Activated CD8-positive, alpha-beta memory T cell treated with anti-CD3 and anti-CD28 coated beads, Interleukin-2, amount 10 ng/mL, durations not matched to agents 7 days and 5 days (primary cell): Measurements from ENCODE around the gene SUPT5H. TPM values are rescaled to one million over a fixed set of nuclear protein-coding genes. Genes with fewer than 3 reads are reported as not detected.

Experiments used
- ATAC-seq: fragments of 150-1000 bp; cut with Tn5 transposase; one replicate; pipeline ENCODE4 v1.10.0; 2021; ENCODE audit warnings: moderate library complexity
- CTCF ChIA-PET: fragments of 350-600 bp; sonication (Branson Sonifier 250); formaldehyde crosslinking; loops from one replicate; lab custom pipeline; 2021; ENCODE audit warnings: antibody characterized with exemption; lab: Charles Lee
- DNase-seq: peaks from one replicate; pipeline ENCODE4 v3.0.0-alpha.2; 2020
- H3K27ac Mint-ChIP-seq: one replicate; pipeline ENCODE4 v1.8.0; 2021; ENCODE audit warnings: mild to moderate bottlenecking, mixed read lengths
- H3K27me3 Mint-ChIP-seq: one replicate; pipeline ENCODE4 v1.8.0; 2021; ENCODE audit warnings: mixed read lengths
- H3K36me3 Mint-ChIP-seq: one replicate; pipeline ENCODE4 v1.8.0; 2021; ENCODE audit warnings: mild to moderate bottlenecking, mixed read lengths
- H3K4me1 Mint-ChIP-seq: one replicate; pipeline ENCODE4 v1.8.0; 2021; ENCODE audit warnings: mixed read lengths
- H3K4me3 Mint-ChIP-seq: one replicate; pipeline ENCODE4 v1.8.0; 2021; ENCODE audit warnings: mild to moderate bottlenecking, moderate library complexity, mixed read lengths
- H3K9me3 Mint-ChIP-seq: one replicate; pipeline ENCODE4 v1.8.0; 2022; ENCODE audit warnings: low read depth, mixed read lengths
- total RNA-seq, 2 experiments: library from RNA; stranded (reverse); gene quantifications; one replicate each; pipeline ENCODE4 v1.2.3, GENCODE V29; 2021

SUPT5H gene
- total RNA-seq, 2 experiments from 2014 or later = 144 to 181 TPM

DNA sequence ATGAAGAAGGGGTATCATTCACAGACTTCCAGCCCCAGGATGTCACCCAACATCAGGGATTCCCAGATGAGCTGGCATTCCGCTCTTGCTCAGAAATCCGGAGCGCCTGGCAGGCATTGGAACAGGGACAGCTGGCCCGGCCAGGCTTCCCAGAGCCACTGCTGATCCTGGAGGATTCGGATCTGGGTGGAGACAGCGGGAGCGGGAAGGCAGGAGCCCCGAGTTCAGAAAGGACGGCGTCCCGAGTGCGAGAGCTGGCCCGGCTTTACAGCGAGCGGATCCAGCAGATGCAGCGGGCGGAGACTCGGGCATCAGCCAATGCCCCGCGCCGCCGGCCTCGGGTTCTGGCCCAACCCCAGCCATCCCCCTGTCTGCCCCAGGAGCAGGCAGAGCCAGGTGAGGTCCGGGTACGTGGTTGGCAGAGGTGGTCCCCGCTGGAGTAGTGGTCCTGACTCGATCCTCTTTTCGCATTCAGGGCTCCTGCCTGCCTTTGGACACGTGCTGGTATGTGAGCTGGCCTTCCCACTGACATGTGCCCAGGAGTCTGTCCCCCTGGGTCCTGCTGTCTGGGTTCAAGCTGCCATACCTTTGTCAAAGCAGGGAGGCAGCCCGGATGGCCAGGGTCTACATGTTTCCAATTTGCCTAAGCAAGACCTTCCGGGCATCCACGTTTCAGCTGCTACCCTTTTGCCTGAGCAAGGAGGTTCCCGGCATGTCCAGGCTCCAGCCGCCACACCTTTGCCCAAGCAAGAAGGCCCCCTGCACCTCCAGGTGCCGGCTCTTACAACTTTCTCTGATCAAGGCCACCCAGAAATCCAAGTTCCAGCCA lies 21.9 kb upstream of the SUPT5H start:
- CTCF ChIA-PET = interaction anchor here (1.4 to 2.0 kb wide), 3 partner anchors 12 to 109 kb away, joined by 3 to 7 read pairs (median 5); partner anchors contain the start of genes EID2B and RPS16
- Mint-ChIP-seq H3K9me3 (no peaks in the 10 kb centered on the region), H3K4me1 (no peaks in the 10 kb centered on the region), H3K27me3 (no peaks in the 10 kb centered on the region), H3K4me3 (no peak overlapping the region), H3K36me3 (peaks cover 6% of the 10 kb centered on the region), H3K27ac (no peak overlapping the region)
- ATAC-seq = no peak
- DNase-seq = no peak

DNA sequence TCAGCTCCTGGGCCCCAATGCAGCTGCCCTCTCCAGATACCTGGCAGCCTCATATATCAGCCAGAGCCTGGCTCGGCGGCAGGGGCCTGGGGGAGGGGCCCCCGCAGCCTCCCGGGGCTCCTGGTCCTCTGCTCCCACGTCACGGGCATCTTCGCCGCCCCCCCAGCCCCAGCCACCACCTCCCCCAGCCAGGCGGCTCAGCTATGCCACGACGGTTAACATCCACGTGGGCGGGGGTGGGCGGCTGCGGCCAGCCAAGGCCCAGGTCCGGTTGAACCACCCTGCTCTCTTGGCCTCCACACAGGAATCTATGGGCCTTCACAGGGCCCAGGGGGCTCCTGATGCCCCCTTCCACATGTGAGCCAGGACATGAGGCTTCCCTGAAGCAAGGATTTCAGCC lies 20.4 kb upstream of the SUPT5H start:
- peaks cover 3% of the 10 kb centered on the region for H3K4me1 Mint-ChIP-seq

DNA sequence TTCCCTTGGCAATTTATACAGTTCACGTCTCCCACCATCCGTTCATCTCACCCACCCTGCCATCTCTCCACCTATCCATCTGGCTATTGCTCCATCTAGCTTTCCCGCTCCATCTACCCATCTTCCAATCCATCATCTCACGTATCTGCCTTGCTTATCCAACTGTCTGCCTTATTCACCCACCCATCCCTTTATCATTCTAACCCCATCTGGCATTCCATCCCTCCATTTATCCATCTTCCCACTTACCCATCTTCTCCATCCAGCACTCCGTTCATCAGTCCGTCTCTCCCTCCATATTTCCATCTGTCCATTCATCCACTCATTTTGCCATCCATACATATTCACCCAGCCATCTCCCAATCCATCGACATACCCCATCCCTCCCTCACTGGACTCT lies 19.6 kb upstream of the SUPT5H start:
- H3K4me1 Mint-ChIP-seq = peaks cover 8% of the 10 kb centered on the region
- no peak overlapping the region for H3K4me3 Mint-ChIP-seq
- ATAC-seq (no peak), DNase-seq (no peak)
- H3K9me3 Mint-ChIP-seq = no peaks in the 10 kb centered on the region
- no peaks in the 10 kb centered on the region for H3K27me3 Mint-ChIP-seq
- CTCF ChIA-PET = interaction anchor here (0.5 to 1.9 kb wide), 3 partner anchors 10 to 13 kb away, joined by 3 to 8 read pairs (median 3); partner anchors contain the start of gene PLEKHG2
- peaks cover 6% of the 10 kb centered on the region for H3K36me3 Mint-ChIP-seq
- H3K27ac Mint-ChIP-seq = no peak overlapping the region

More for the DNA sequence above, 20.4 kb upstream of the SUPT5H start:
- H3K4me3 Mint-ChIP-seq = no peak overlapping the region
- ATAC-seq (no peak), DNase-seq (no peak)
- H3K9me3 Mint-ChIP-seq = no peaks in the 10 kb centered on the region
- no peak overlapping the region for H3K27ac Mint-ChIP-seq
- H3K27me3 Mint-ChIP-seq = no peaks in the 10 kb centered on the region
- H3K36me3 Mint-ChIP-seq = peaks cover 6% of the 10 kb centered on the region
- CTCF ChIA-PET = interaction anchor here (1.4 to 2.0 kb wide), 3 partner anchors 11 to 108 kb away, joined by 3 to 7 read pairs (median 5); partner anchors contain the start of genes EID2B and RPS16

DNA sequence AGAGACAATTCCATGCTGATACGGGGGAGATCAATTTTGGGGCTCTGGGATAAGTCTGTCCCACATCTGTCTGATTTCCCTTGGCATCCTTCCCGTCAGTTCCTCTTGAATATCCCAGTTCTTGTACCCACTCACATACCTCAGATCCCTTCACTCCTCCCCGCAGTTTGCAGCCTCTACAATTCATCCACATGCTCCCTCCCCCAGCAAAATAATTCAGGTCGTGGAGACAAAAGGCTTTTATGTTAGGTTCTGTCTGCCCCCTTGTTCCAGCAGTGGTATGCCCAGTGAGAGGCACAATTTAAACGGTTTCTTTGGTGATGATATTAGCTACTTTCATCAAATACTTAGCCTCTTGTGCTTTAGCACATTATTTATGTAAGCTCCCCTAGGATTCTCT lies 19.2 kb upstream of the SUPT5H start:
- Mint-ChIP-seq H3K36me3 (peaks cover 8% of the 10 kb centered on the region), H3K27ac (no peak overlapping the region)
- CTCF ChIA-PET = interaction anchor here (0.5 to 1.9 kb wide), 5 partner anchors 10 to 55 kb away, joined by 3 to 8 read pairs (median 3); partner anchors contain the start of genes PLEKHG2 and TIMM50

DNA sequence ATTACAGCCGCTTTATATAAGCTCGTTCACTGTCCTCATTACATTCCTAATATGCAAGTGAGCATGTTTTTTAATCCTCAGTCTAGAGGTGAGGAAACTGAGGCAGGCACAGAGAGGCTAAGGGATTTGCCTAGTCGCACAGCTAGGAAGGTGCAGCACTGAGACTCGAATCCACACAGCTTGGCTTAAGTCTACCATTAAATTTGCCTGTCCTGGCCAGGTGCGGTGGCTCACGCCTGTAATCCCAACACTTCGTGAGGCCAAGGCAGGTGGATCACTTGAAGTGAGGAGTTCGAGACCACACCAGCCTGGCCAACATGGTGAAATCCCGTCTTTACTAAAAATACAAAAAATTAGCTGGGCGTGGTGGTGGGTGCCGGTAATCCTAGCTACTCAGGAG lies 17.7 kb upstream of the SUPT5H start:
- DNase-seq (no peak), ATAC-seq (no peak)
- Mint-ChIP-seq H3K27me3 (no peaks in the 10 kb centered on the region), H3K4me3 (no peak overlapping the region), H3K27ac (no peak overlapping the region), H3K4me1 (peaks cover 19% of the 10 kb centered on the region), H3K36me3 (peaks cover 9% of the 10 kb centered on the region), H3K9me3 (no peaks in the 10 kb centered on the region)
- CTCF ChIA-PET = interaction anchor here (0.7 to 1.9 kb wide), 6 partner anchors 15 to 317 kb away, joined by 3 to 8 read pairs (median 3); partner anchors contain the start of gene PLEKHG2

More for the DNA sequence above, 19.2 kb upstream of the SUPT5H start:
- Mint-ChIP-seq H3K4me1 (peaks cover 12% of the 10 kb centered on the region), H3K9me3 (no peaks in the 10 kb centered on the region), H3K27me3 (no peaks in the 10 kb centered on the region), H3K4me3 (no peak overlapping the region)
- no peak for ATAC-seq
- DNase-seq = no peak

DNA sequence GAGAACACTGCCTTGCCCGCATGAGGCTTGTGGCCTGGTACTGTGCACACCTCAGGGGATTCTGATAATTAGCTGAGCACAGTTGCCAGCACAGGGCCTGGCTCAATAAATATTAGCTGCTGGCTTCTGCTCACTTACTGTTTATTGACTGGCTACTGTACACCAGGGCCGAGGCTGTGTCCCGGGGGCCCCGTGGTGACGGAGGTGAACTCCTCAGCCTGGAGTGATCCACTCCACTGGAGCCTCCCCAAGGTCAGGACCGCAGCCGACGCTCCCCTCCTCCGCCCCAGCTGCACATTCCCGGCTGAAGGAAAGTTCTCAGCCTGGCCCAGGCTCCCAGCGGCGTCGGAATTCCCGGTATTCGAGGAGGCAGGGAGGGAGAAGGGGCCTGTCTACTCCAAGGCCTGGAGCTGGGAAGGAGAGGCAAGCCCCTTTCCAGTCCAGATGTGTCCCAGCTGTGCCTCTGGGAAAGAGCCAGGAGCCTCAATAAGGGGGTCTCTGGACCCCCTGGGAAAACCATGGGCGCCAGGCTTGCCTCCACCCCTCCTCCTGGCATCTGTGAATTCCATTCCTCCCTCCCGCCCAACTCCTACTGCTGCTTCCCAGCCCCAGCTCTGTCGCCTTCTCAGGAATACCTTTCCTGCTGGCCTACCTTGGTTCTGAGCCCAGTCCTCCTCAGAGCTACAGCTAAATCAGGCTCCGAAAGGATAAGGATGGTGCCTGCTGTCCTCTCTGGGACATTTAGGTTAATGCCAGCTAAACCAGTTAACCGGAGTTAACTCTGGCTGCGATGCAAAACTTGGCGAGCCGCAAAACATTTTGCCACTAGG lies 16.9 kb upstream of the SUPT5H start:
- H3K27me3 Mint-ChIP-seq = no peaks in the 10 kb centered on the region
- ATAC-seq = no peak
- H3K4me3 Mint-ChIP-seq = no peak overlapping the region
- peaks cover 14% of the 10 kb centered on the region for H3K36me3 Mint-ChIP-seq
- CTCF ChIA-PET = interaction anchor here (0.9 to 2.3 kb wide), 6 partner anchors 15 to 104 kb away, joined by 3 to 10 read pairs (median 4); partner anchors contain the start of genes EID2B and PLEKHG2
- no peak for DNase-seq
- peaks cover 27% of the 10 kb centered on the region for H3K4me1 Mint-ChIP-seq
- no peak overlapping the region for H3K27ac Mint-ChIP-seq
- no peaks in the 10 kb centered on the region for H3K9me3 Mint-ChIP-seq

DNA sequence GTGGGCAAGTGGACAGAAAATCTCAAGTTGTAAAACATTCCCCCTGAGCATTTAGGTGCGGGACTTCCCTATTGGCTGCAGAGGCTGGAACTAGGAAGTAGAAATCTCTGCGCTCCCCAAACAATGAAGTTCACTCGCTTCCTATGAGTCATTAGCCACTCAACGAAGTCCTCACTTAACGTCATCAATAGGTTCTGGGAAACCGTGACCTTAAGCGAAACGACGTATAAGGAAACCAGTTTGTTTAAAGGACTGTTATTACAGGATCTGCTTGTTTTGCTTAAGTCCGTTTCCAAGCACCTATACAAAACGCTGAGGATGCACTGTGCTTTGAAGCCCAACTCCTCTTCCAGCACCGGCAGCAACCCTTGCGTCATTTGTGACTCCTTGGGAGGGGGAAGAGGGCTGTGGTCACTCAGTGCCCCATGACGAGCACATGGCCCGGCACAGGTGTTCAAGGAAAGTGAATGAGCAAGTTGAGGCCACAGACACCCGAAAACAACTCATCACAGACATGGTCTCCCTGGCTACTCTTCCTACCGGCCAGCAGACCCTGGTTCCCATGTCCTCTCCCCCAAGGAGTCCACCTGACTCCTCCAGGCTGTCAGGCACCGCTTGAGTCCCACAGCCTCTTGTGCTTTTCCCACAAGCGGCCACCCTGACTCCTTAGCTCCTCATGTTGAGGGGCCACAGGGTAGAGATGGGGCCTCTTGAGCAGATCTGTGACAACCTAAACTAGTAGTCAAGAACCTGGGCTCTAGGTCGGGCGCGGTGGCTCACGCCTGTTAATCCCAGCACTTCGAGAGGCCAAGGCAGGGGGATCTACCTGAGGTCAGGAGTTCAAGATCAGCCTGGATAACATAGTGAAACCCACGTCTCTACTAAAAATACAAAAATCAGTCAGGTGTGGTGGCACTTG lies 14.4 kb upstream of the SUPT5H start:
- ATAC-seq (peak; percentile 76), DNase-seq (peak; percentile 88)
- Mint-ChIP-seq H3K36me3 (peaks cover 35% of the 10 kb centered on the region), H3K27ac (peak overlapping the region; percentile 93), H3K27me3 (peaks cover 3% of the 10 kb centered on the region), H3K4me3 (peak overlapping the region; percentile 54), H3K4me1 (peaks cover 47% of the 10 kb centered on the region), H3K9me3 (no peaks in the 10 kb centered on the region)
- CTCF ChIA-PET = interaction anchor here (0.6 to 2.3 kb wide), 2 partner anchors 19 to 90 kb away, joined by 3 to 8 read pairs; partner anchors contain the start of gene PLEKHG2

DNA sequence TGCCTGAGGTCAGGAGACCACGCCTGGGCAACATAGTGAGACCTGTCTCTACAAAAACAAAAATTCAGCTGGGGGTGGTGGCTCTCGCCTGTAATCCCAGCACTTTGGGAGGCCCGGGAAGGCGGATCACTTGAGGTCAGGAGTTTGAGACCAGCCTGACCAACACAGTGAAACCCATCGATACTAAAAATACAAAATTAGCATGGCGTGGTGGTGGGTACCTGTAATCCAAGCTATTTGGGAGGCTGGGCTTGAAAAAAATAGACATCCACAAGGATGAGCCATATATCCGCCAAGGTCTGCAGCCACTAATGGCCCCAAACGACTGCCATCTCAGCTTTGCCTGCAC lies 12.7 kb upstream of the SUPT5H start:
- no peak for ATAC-seq
- CTCF ChIA-PET = interaction anchor here (1.2 to 2.3 kb wide), 3 partner anchors 20 to 100 kb away, joined by 3 to 8 read pairs (median 4); partner anchors contain the start of genes EID2B and PLEKHG2
- Mint-ChIP-seq H3K27ac (peak overlapping the region; percentile 67), H3K36me3 (peaks cover 36% of the 10 kb centered on the region), H3K4me1 (peaks cover 56% of the 10 kb centered on the region), H3K4me3 (no peak overlapping the region), H3K27me3 (peaks cover 4% of the 10 kb centered on the region), H3K9me3 (no peaks in the 10 kb centered on the region)
- DNase-seq = no peak

DNA sequence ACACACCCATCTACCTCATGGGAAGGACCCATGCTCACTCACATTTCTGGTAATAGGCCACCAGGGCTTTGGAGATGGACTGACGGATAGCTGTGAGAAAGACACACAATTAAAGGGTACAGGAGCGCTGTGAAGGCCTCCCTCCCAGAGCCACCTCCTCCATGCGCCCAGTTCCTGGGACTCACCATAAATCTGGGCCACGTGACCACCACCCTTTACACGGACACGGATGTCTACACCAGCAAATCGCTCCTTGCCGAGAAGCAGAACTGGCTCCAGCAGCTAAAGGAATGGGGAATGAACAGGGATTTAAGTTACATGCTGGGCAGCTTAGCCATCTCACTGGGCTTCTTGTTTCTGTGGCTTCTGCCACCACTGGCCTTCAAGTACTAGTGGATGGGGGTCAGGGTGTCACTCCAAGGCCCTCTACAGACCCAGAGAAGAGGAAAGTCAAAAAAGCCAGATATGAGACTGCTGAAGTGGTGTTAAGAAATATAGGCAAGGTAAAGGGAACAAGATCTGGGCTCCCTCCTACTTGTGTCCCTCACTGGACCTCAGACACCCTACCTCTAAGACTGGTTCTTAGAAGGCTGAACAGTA lies 11.8 kb upstream of the SUPT5H start:
- H3K9me3 Mint-ChIP-seq = no peaks in the 10 kb centered on the region
- peak overlapping the region; percentile 99 for H3K27ac Mint-ChIP-seq
- CTCF ChIA-PET = interaction anchor here (0.5 to 3.4 kb wide), 5 partner anchors 14 to 77 kb away, joined by 3 to 15 read pairs (median 4); partner anchors contain the start of gene PLEKHG2
- H3K27me3 Mint-ChIP-seq = peaks cover 4% of the 10 kb centered on the region
- peak overlapping the region; percentile 99 for H3K4me3 Mint-ChIP-seq
- DNase-seq = no peak
- peaks cover 56% of the 10 kb centered on the region for H3K4me1 Mint-ChIP-seq
- peaks cover 36% of the 10 kb centered on the region for H3K36me3 Mint-ChIP-seq
- ATAC-seq = no peak

DNA sequence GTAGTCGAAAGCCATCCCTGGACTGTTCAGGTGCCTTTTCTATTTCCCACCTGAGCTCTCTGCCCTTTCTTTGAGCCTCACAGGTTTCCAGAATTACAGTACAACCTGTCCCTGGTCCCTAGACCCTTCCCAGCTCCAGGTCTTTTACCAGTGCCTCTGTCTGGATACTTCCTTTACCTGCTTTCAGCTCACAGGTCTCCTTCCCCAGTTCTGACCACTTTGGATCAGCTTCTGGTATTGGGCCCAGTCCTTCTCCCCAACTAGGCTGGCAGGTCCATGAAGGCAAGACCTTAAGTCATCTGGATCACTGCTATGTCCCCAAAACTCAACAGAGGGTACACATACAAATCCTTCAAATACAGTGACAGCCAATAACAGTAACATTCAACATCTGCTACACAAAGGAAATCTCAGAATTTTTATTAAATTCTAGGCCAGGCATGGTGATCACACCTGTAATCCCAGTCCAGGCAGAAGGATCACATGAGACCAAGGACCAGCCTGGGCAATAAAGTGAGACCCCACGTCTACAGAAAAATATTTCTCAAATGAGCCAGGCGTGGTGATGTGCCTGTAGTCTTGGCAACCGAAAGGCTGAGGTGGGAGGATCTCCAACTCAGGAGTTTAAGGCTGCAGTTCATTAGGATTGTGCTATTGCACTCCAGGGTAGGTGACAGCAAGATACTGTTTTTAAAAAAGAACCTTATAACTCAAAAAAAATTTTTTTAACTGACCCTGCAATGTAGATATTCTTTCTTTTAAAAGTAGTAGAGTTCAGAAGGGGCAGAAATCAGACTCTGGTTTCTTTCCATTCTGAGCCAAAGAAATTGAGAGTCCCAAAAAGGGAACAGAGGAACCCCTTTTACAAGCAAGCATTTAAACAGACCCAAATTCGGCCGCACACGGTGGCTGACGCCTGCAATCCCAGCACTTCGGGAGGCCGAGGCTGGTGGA lies 11.0 kb upstream of the SUPT5H start:
- DNase-seq = no peak
- ATAC-seq = no peak
- Mint-ChIP-seq H3K4me3 (peak overlapping the region; percentile 99), H3K36me3 (peaks cover 36% of the 10 kb centered on the region), H3K27ac (peak overlapping the region; percentile 99), H3K27me3 (peaks cover 4% of the 10 kb centered on the region), H3K9me3 (no peaks in the 10 kb centered on the region), H3K4me1 (peaks cover 53% of the 10 kb centered on the region)
- CTCF ChIA-PET = interaction anchor here (0.7 to 3.4 kb wide), 14 partner anchors 10 to 536 kb away, joined by 3 to 20 read pairs (median 5); partner anchors contain the start of genes EID2B, MED29, PAF1 and PLEKHG2
